ENCODE measurements around the gene PLEKHH3.

The PLEKHH3 gene

DNA sequence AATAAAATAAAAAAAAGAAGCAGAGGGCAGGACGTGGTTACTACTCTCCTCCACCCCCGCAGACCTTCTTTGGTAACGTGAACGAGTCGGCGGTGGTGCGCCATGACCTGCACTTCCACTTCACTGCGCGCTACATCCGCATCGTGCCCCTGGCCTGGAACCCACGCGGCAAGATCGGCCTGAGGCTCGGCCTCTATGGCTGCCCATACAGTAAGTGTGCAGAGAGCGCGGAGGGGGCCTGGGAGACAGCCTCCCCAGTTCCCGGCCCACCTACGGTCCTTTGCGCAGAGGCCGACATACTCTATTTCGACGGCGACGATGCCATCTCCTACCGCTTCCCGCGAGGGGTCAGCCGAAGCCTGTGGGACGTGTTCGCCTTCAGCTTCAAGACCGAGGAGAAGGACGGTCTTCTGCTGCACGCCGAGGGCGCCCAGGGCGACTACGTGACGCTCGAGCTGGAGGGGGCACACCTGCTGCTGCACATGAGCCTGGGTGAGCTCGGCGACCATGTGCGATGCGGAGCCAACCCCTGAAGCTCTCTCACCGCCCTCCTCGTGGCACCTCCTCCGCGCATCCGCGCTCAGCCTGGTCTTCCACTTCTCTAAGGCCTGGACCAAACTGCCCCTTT, 8.2 kb upstream of the PLEKHH3 start:
- H3K4me1 ChIP-seq = peaks cover 4% of the 10 kb centered on the region
- H3K27me3 ChIP-seq (ENCODE audit: control insufficient read depth, insufficient read depth, low read length) = no peaks in the 10 kb centered on the region
- no peak overlapping the region for H2AFZ ChIP-seq
- H3K36me3 ChIP-seq (ENCODE audit: control insufficient read depth, insufficient read depth, low read length) = no peaks in the 10 kb centered on the region
- H3K27ac ChIP-seq = no peak overlapping the region
- no peak overlapping the region for H3K4me2 ChIP-seq (ENCODE audit: low read length)
- TF ChIP-seq, protein P1, sequence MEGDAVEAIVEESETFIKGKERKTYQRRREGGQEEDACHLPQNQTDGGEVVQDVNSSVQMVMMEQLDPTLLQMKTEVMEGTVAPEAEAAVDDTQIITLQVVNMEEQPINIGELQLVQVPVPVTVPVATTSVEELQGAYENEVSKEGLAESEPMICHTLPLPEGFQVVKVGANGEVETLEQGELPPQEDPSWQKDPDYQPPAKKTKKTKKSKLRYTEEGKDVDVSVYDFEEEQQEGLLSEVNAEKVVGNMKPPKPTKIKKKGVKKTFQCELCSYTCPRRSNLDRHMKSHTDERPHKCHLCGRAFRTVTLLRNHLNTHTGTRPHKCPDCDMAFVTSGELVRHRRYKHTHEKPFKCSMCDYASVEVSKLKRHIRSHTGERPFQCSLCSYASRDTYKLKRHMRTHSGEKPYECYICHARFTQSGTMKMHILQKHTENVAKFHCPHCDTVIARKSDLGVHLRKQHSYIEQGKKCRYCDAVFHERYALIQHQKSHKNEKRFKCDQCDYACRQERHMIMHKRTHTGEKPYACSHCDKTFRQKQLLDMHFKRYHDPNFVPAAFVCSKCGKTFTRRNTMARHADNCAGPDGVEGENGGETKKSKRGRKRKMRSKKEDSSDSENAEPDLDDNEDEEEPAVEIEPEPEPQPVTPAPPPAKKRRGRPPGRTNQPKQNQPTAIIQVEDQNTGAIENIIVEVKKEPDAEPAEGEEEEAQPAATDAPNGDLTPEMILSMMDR (IDR thresholded peaks at IDR 0.05) = no peak
- no peak overlapping the region for H3K4me3 ChIP-seq (ENCODE audit: low read depth, low read length)
- H3K9me3 ChIP-seq (ENCODE audit: control insufficient read depth, low read length) = no peaks in the 10 kb centered on the region
- no peak overlapping the region for H3K9ac ChIP-seq
- no peaks in the 10 kb centered on the region for H3K79me2 ChIP-seq

DNA sequence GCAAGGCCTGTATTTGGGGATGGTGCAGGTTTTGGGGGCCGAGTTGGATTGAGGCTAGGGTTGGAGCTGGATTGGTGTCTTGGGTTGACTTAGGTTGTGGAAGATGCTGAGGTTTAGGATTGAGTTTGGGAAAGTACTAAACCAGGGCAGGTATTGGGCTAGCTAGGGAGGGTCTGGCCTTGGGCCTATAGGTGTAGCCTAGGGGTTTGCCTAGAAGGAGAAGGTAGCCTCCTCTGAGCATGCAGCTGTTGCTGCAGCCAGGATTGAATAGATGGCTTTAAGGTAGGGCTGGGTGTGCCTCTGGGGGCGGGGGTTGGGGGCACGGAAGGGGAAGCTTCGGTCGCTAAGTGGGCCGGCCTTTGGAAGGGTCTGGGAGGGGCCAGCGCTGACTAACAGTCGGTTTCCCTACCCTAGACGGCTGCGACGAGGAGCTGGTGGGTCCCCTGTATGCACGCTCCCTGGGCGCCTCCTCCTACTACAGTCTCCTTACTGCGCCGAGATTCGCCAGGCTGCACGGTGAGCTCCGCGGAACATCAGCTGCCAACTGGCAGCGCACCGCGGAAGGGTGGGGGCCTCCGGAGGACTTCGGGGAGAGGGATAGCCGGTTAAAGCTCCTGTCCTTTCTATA, 6.7 kb upstream of the PLEKHH3 start:
- Histone ChIP-seq H2AFZ (no peak overlapping the region), H3K9ac (no peak overlapping the region), H3K4me1 (peaks cover 9% of the 10 kb centered on the region), H3K27ac (no peak overlapping the region), H3K4me3 (ENCODE audit: low read depth, low read length) (no peak overlapping the region), H3K79me2 (no peaks in the 10 kb centered on the region), H3K36me3 (ENCODE audit: control insufficient read depth, insufficient read depth, low read length) (no peaks in the 10 kb centered on the region), H3K9me3 (ENCODE audit: control insufficient read depth, low read length) (no peaks in the 10 kb centered on the region), H3K4me2 (ENCODE audit: low read length) (no peak overlapping the region), H3K27me3 (ENCODE audit: control insufficient read depth, insufficient read depth, low read length) (no peaks in the 10 kb centered on the region)
- TF ChIP-seq, protein P1 (IDR thresholded peaks at IDR 0.05) = no peak

DNA sequence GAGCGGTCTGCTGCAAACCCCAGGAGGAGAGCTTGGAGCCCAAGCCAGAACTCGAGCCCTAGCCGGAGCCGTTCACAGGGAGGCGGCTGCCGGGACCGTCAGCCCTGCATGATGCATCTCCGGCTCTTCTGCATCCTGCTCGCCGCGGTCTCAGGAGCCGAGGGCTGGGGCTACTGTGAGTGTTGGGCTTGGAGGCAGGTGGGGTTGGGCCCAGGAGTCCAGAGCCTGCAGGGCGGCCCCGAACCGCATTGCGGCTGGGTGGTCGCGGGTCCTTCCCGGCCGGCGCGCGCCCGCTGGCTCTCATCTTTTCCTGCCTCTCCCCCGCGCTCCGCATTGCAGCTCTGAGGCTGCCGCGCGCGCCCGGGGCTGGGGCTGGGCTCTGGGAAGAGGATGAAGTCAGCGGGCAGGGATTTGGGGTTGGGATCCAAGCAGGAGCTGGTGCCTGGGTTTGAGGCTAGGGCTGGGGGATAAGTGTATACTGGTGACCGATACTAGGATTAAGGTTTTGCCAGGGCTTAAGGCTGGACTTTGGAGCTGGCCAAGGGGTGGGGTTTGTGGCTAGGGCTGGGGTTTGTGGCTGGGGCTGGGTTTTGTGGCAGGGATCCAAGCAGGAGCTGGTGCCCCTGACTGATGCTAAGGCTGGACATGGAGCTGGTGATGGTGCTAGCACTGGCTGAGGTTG, 6.1 kb upstream of the PLEKHH3 start:
- TF ChIP-seq, protein P1 (IDR thresholded peaks at IDR 0.05) = no peak

DNA sequence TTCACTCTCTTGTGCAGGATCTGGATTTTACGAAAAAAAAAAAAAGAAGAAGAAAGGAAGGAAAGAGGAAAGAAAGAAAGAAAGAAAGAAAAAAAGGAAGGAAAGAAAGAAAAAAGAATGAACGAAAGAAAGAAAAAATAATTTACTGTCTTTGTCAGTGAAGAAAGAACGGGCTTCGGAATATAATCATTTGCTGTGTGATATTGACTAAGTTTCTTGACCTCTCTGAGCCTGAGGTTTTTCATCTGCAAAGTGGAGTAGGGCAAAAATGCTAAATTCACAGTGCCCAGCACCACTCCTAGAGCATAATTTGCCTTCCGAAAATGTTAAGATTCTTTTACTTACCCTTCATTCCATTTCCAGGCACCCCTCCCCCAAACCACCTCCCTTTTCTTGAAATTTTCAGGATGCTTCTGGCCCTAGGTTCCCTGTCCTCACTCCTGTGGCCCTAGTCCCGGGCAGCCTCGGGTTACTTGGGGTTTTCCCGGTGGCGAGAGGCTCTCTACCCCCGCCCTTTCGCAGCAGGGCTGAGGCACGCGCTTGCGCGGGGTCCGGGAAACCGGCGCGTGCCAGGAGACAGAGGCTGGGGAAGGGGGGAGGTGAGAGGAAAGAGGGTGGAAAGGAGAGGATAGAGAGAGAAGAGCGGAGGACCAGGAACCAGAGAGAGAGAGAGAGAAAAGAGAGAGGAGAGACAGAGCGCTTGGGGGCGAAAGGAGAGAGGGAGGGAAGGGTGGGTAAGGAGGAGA, 5.4 kb upstream of the PLEKHH3 start, which contains the start of gene CNTNAP1:
Gene CNTNAP1 (plus strand): TSS at position 556 of the 746 bp plus-strand sequence. CDS start 299 bp downstream, outside the sequence.
- no peak within 1 kb of the TSS for H3K4me3 ChIP-seq (ENCODE audit: low read depth, low read length)
- H3K9ac ChIP-seq = no peak within 1 kb of the TSS
- H3K4me1 ChIP-seq = peaks cover 17% of the 10 kb centered on the region
- no peaks in the 10 kb centered on the region for H3K36me3 ChIP-seq (ENCODE audit: control insufficient read depth, insufficient read depth, low read length)
- TF ChIP-seq, protein P1 (IDR thresholded peaks at IDR 0.05) = no peak
- peak within 1 kb of the TSS; percentile 89 for H2AFZ ChIP-seq
- H3K79me2 ChIP-seq = no peaks in the 10 kb centered on the region
- H3K27ac ChIP-seq = peak within 1 kb of the TSS; percentile 21
- peak within 1 kb of the TSS; percentile 61 for H3K4me2 ChIP-seq (ENCODE audit: low read length)
- H3K9me3 ChIP-seq (ENCODE audit: control insufficient read depth, low read length) = no peaks in the 10 kb centered on the region
- H3K27me3 ChIP-seq (ENCODE audit: control insufficient read depth, insufficient read depth, low read length) = no peaks in the 10 kb centered on the region

More for the DNA sequence above, 6.1 kb upstream of the PLEKHH3 start:
- H3K27ac ChIP-seq = no peak overlapping the region
- no peak overlapping the region for H3K9ac ChIP-seq
- peak overlapping the region; percentile 89 for H2AFZ ChIP-seq
- no peaks in the 10 kb centered on the region for H3K79me2 ChIP-seq
- no peak overlapping the region for H3K4me3 ChIP-seq (ENCODE audit: low read depth, low read length)
- no peaks in the 10 kb centered on the region for H3K27me3 ChIP-seq (ENCODE audit: control insufficient read depth, insufficient read depth, low read length)
- no peaks in the 10 kb centered on the region for H3K9me3 ChIP-seq (ENCODE audit: control insufficient read depth, low read length)
- H3K4me1 ChIP-seq = peaks cover 11% of the 10 kb centered on the region
- H3K4me2 ChIP-seq (ENCODE audit: low read length) = peak overlapping the region; percentile 61
- H3K36me3 ChIP-seq (ENCODE audit: control insufficient read depth, insufficient read depth, low read length) = no peaks in the 10 kb centered on the region

Data from parathyroid adenoma (tissue), 2 donors.